Brain microvascular endothelial cell (primary cell): Measurements from ENCODE around the gene HOXB9.

ENCODE experiments used
- DNase-seq: peaks from one replicate; pipeline ENCODE4 v3.0.0-alpha.2; 2020
- H3K27ac ChIP-seq: fragments of 250-450 bp; sonication (Bioruptor Pico); 2 replicates; pipeline ENCODE4 v1.5.1; 2020; ENCODE audit warnings: mild to moderate bottlenecking, moderate library complexity
- H3K27me3 ChIP-seq: fragments of 250-450 bp; sonication (Bioruptor Pico); replicated peaks from 2 replicates; pipeline ENCODE4 v1.5.1; 2020; ENCODE audit warnings: mild to moderate bottlenecking
- H3K36me3 ChIP-seq: fragments of 250-450 bp; sonication (Bioruptor Pico); replicated peaks from 2 replicates; pipeline ENCODE4 v1.5.1; 2020; ENCODE audit warnings: mild to moderate bottlenecking
- H3K4me3 ChIP-seq: 2 replicates; pipeline ENCODE4 v1.5.1; 2011; ENCODE audit warnings: low read depth, mild to moderate bottlenecking, control low read depth, low read length, moderate library complexity
- in situ Hi-C: cut with HindIII; loops from 2 replicates; pipeline ENCODE4 v1.10.0; 2017; ENCODE audit warnings: low sequenced_read_pairs, low pct_ligation_motif_present
- TF ChIP-seq, protein P1 (sequence below): IDR thresholded peaks from 2 replicates; pipeline ENCODE4 v1.5.1; 2011; ENCODE audit warnings: low read depth, mild to moderate bottlenecking, moderate library complexity, low read length, control low read depth, inconsistent platforms; ENCODE audit errors: missing control alignments

HOXB9 gene

DNA sequence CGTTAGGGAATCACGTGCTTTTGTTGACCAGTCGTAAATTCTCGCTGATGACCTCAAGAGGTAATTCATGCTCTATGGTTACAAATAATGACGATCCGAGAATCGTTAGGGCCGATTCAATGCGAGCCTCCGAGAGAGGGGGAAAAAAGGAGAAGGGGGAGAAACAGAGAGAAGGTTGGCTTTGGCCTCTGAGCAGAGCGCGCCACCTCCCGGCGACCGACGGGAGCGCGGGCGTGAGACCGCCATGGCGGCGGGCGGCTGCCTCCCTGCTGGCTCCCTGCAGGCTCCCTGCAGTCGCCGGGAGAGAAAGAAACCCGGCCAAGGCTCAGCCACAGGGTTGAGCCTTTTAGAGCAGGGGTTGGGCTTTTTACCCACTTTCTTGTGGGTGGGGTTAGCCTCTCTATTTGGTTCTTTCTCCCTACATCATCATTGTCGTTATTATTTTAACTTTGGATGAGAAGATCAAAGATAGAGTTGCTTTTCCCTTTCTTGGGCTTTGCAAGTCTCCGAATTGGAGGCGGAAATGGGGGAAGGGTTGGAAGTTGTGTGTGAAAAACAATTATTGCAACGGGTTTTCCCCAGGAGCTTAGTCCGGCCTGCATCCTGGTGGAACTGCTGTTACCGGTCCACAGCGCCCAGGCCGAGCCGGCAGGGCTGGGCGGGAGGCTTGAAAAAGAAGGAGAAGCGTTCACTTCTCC lies 32.2 kb downstream of the HOXB9 start:
- in situ Hi-C loops: no loop called here
- peak; percentile 38 for DNase-seq
- peak overlapping the region; percentile 58 for H3K4me3 ChIP-seq
- TF ChIP-seq, protein P1, sequence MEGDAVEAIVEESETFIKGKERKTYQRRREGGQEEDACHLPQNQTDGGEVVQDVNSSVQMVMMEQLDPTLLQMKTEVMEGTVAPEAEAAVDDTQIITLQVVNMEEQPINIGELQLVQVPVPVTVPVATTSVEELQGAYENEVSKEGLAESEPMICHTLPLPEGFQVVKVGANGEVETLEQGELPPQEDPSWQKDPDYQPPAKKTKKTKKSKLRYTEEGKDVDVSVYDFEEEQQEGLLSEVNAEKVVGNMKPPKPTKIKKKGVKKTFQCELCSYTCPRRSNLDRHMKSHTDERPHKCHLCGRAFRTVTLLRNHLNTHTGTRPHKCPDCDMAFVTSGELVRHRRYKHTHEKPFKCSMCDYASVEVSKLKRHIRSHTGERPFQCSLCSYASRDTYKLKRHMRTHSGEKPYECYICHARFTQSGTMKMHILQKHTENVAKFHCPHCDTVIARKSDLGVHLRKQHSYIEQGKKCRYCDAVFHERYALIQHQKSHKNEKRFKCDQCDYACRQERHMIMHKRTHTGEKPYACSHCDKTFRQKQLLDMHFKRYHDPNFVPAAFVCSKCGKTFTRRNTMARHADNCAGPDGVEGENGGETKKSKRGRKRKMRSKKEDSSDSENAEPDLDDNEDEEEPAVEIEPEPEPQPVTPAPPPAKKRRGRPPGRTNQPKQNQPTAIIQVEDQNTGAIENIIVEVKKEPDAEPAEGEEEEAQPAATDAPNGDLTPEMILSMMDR: peak; percentile 77
- no peak overlapping the region for H3K27ac ChIP-seq
- peaks cover 95% of the 10 kb centered on the region for H3K27me3 ChIP-seq
- H3K36me3 ChIP-seq: no peaks in the 10 kb centered on the region

DNA sequence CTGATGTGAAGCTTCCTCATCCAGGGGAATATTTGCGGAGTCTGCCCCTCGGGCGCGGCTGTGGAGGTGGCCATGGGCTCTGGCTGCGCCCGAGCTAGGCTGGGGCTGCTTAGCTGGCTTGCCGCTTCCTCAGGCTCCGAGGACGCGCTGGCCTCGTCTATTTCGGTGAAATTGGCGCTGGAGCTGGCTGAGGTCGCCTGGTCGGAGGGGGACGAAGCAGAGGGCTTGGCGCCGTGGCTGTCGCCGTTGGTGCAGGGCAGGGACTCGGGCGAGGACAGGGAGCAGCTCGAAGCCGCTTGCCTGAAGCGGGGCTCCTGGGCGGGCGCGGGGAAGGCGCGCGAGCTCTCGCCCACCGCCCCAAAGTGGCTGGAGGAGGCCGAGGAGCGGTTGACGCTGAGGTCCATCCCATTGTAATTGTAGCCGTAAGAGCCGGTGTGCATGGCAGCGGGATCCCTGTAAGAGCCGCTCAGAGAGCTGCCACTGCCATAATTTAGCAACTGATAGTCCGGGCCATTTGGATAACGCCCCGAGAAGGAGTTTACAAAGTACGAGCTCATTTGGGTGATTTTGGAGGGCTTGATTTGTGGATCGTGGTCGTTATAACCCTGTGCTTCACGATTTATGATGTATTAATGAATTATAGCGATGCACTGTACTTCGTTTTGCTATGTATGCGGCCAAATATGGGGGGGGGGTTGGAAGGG lies 32.9 kb downstream of the HOXB9 start, which contains the start of gene HOXB5:
Gene HOXB5, minus strand, starts transcription at position 654 of the 704 bp plus-strand sequence. Its CDS starts 97 bp downstream, at position 557.
- Histone ChIP-seq H3K27ac (no peak within 1 kb of the TSS), H3K36me3 (no peaks in the 10 kb centered on the region), H3K27me3 (peaks cover 95% of the 10 kb centered on the region), H3K4me3 (peak within 1 kb of the TSS; percentile 58)
- no peak for DNase-seq
- in situ Hi-C loops: no loop called here
- TF ChIP-seq, protein P1: no peak

DNA sequence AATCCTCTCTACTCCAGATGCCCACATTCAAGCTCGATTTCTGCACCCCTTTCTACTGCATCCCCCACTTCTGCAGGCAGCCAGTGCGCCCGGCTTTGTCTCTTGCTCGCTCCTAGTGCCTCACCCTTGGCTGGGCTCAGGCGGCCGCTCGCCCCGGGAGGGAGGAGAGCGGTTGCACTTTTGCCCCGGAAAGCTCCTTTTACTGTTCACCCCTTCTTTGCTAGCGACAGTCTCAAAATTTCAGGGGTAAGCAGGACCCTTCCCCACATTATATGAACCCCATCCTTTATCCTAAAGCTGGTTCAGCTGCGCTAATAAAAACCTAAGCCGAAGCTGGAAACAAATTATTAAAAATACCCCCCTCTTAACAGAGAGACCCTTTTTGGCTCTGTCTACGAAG lies 33.6 kb downstream of the HOXB9 start:
- in situ Hi-C loops: no loop called here
- Histone ChIP-seq H3K36me3 (no peaks in the 10 kb centered on the region), H3K4me3 (peak overlapping the region; percentile 58), H3K27ac (no peak overlapping the region), H3K27me3 (peaks cover 95% of the 10 kb centered on the region)
- TF ChIP-seq, protein P1: no peak
- no peak for DNase-seq

DNA sequence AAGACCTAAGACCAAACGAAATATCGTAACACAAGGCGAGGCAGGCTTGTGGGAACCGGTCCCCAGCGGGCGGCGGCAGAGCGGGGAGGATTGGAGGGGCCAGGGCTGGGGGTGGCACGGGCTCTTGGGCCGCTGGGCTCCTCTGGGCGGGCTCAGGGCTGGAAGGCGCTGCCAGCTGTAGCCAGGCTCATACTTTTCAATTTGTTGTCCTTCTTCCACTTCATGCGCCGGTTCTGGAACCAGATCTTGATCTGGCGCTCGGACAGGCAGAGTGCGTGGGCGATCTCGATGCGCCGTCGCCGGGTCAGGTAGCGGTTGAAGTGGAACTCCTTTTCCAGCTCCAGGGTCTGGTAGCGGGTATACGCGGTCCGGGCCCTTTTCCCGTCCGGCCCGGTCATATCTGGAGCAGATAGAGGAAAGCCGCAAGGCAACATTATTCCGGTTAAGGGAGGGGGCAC lies 34.1 kb downstream of the HOXB9 start:
- H3K27me3 ChIP-seq: peaks cover 95% of the 10 kb centered on the region
- in situ Hi-C loops: no loop called here
- no peak for DNase-seq
- H3K27ac ChIP-seq: no peak overlapping the region
- TF ChIP-seq, protein P1: no peak
- peak overlapping the region; percentile 58 for H3K4me3 ChIP-seq
- H3K36me3 ChIP-seq: no peaks in the 10 kb centered on the region

DNA sequence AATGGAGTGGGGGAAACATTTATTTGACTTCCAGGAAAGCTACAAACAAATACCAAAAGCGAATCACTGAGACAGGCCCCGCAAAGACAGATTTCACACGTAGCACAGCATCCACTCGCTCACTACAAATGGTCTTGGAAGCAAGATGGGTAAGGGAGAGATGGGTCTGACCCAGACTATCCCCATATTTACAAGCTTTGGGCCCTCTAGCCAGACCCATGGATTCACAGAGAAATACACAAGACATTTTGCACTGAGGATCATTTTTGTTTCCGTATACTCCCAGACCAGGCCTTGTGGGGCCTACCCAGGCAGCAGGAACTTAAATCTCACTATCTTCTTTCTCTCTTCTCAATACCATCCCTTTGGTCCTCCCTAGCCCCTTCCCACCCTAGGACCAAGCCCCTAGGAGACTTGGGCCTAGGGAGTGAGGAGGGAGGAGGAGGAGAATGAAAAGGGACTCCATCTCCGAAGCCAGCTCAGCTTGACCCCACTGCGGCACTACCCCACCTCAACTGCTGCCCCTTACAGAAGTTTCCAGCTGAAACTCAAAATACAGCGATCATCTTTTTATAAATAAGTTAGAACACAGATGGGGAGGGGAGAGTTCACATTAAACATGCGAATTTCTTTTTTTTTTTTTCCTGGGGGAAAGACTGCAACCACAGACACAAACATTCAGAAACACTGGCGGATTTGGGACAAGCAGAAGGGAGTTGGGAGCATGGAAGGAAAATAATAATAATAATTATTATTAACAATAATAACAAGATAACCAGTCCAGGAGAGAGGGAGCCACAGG lies 34.7 kb downstream of the HOXB9 start:
- Histone ChIP-seq H3K27ac (no peak overlapping the region), H3K4me3 (peak overlapping the region; percentile 58), H3K27me3 (peaks cover 95% of the 10 kb centered on the region)

More for the DNA sequence above, 34.7 kb downstream of the HOXB9 start:
- DNase-seq: no peak
- in situ Hi-C loops: no loop called here
- TF ChIP-seq, protein P1: no peak
- no peaks in the 10 kb centered on the region for H3K36me3 ChIP-seq
